HG03575 (cell line): ENCODE measurements around the gene SH3D21.

ENCODE experiments used
- ATAC-seq: cut with Tn5 transposase; IDR thresholded peaks from one replicate; pipeline ENCODE4 v1.9.1; 2021; ENCODE audit not compliant: unreplicated experiment, insufficient number of reproducible peaks, low FRiP score; ENCODE audit errors: extremely low read depth

The SH3D21 gene

GRCh38 chr1:36306210-36306901 lies at the start of gene SH3D21:
Gene SH3D21, plus strand, starts transcription at chr1:36306368. Its CDS starts 53 bp downstream, at chr1:36306421.
- no peak for ATAC-seq

DNA sequence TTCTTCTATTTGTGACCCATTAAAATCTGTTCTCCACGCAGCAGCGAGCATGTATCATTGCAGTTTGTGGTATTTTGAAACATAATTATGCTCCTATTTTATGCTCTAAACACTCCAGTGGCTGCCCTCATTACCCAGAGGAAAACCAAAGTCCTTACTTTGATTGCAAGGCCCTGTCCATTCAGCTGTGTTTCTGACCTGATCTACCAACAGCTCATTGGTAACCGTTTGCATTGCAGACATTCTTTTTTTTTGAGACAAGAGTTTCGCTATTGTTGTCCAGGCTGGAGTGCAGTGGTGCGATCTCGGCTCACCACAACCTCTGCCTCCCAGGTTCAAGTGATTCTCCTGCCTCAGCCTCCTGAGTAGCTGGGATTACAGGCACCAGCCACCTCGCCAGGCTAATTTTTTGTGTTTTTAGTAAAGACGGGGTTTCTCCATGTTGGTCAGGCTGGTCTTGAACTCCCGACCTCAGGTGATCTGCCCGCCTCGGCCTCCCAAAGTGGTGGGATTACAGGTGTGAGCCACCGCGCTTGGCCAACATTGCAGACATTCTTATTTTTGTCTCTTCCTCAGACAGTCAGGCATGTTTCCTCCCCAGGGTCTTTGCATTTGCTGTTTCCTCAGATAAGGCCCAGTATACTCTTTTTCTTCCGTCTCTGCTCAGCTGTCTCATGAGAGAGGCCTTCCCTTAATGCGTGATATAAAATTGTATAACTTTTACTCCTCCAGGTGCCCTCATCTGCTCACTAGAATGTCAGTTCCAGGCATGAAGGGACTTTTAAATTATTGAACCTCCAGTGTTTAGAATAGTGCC lies 49.4 kb upstream of the SH3D21 start:
- no peak for ATAC-seq

GRCh38 chr1:36257375-36257767 lies 48.8 kb upstream of the SH3D21 start:
- no peak for ATAC-seq

- no peak for ATAC-seq
These were observed 47.2 kb upstream of the SH3D21 start for GRCh38 chr1:36258960-36259344.

DNA sequence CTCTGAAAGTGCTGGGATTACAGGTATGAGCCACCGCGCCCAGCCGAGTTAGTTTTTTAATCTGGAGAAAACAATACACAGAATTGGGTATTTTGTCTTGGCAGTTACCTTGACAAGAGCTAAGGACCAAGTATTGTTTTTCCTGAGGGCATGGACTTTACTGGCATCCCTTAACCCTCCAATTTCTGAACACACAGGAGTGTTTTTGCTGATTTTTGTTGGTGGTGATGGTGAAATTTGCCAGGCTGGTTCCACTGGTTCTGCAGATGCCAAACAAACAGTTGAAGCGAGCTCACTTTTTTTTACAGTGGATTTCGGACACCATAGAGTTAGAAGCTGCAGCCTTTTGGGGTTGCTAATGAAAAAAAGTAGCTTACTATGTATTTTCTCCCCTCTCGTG lies 37.2 kb upstream of the SH3D21 start:
- ATAC-seq: no peak

DNA sequence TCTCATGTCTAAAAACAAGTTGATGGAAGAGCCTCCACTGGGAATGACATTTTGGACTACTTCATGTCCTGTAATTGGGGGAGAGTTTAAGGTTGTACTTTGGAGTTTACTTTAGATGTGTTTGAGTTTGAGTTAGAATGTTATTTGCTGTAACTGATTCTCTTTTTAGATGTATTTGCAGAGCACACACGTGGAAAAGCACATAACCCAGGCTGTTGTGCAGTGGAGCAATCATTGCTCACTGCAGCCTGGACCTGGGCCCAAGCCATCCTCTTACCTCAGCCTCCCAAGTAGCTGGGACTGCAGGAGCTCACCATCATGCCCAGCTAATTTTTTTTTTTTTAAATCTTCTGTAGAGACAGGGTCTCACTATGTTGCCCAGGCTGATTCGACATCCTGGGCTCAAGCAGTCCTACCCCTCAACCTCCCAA lies 36.7 kb upstream of the SH3D21 start:
- ATAC-seq: no peak

DNA sequence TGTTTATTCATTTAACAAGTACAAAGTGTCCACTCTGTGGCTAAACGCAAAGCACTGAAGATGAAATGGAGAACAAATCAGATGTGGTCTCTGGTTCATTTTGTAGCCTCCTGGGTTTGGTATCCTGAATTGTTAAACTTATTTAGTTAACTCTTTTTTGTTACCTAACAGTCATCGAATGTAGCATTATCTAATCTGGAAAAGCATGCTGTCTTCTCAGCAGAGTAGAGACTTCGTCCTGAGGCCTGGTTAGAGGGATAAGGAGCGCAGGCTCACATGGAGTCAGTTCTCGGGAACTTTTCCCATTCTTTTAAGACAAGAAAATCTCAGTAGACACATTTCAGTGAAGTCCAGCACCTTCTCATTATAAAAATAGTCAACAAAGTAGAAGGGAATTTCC lies 33.1 kb upstream of the SH3D21 start:
- no peak for ATAC-seq

DNA sequence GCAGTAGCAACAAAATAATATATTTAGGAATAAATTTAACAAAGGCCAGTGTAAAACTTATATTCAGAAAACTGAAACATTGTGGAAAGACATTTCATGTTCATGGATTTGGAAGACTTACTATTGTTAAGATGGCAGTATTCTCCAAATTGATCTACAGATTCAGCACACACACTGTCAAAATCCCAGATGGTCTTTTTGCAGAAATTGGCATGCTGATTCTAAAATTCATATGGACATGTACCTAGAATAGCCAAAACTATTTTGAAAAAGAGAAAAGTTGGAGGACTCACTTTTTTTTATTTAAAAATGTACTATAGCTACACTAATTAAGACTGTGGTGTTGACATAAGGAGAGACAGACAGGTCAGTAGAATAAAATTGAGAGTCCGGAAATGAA lies 32.0 kb upstream of the SH3D21 start:
- ATAC-seq: no peak

DNA sequence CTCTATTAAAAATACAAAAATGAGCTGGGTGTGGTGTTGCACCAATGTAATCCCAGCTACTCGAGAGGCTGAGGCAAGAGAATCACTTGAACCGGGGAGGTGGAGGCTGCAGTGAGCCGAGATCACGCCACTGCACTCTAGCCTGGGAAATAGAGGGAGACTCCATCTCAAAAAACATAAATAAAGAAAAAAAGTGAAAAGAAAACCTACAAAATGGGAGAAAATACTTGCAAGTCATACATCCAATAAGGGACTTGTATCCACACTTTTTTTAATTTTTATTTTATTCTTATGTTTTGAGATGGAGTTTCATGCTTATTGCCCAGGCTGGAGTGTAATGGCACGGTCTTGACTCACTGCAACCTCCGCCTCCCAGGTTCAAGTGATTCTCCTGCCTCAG lies 29.5 kb upstream of the SH3D21 start:
- ATAC-seq: no peak

DNA sequence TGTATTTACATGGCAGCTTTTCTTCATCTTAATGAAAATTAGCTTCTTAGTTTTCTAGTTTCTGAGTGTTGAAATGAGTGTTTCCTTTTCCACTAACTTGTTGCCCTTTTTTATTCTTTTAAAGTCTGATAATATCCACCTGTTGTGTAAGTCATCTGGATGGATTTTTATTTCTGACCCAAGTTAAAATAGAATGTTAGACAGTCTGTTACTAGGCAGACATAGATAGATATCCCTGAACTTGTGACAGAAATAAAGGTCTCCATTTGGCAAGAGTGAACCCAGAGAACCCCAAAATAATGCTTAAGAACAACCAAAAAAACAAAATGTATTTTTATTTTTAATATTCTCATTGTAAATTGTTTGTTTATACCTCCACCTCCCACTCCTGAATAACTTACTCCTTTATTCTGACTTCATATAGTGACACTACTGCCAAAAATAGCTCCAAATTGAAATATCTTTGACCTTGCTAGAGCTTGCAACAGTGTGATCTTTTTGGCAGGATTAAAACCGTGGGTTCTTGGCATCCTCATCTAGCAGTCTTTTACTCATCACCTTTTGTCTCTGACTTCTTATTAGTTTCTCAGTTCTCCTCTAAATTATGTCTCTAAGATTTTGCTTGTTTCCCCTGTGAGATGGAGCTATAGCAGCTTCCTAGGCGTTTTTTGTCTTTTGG lies 26.9 kb upstream of the SH3D21 start:
- no peak for ATAC-seq

DNA sequence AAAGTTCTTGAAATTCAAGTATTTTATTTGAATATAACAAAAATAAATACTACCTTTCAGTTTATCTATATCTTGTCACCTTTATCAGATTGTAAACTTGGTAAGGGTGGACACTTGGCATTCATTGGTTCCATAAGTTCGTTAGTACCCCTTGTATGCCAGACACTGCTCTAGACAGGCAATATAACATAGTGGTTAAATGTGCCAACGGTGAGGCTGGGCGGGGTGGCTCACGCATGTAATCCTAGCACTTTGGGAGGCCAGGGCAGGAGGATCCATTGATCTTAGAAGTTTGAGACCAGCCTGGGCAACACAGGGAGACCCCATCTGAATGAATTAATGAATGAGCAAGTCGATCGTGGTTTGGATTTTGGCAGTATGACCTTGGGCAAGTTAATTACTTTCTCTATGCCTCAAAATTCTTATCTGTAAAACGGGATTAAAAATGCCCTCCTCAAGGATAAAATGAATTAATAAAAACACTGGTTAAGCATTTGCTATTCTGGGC lies 26.3 kb upstream of the SH3D21 start:
- ATAC-seq: no peak

DNA sequence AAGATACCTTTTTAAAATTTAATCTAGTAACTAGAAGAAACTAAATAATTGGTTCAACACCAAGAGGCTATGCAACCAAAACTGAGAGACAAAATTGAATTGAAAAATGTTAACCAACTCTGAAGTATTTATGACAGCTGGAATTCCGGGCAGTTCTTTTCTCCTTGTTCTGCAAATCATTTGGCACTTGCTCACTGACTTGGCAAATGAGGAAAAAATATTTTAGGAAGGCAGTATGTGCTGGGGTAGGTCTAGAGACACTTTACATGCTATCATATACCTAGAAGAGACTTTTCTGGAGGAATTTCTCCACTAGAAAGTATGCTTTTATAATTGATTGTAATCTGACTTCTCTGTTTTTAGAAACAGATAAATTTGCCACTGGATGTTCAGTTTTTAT lies 22.1 kb upstream of the SH3D21 start:
- ATAC-seq: no peak

DNA sequence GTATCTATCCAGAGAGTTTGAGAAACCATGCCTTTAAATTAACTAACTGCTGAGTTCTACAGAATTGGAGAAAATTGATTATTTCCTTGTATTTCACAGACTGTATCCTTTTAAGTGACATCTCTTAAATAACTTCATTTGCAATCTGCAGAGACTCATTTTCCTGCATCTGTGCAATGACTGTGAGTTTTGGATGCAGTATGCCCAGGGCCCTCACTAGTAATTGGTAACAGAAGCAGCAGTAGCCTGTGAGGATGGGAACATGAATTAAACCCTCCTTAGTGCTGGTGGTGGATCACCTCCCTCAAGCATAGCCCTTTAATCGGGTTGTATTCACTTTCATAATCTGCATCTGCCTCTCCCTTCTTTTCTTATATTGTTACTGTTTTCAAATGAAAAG lies 21.7 kb upstream of the SH3D21 start:
- no peak for ATAC-seq

DNA sequence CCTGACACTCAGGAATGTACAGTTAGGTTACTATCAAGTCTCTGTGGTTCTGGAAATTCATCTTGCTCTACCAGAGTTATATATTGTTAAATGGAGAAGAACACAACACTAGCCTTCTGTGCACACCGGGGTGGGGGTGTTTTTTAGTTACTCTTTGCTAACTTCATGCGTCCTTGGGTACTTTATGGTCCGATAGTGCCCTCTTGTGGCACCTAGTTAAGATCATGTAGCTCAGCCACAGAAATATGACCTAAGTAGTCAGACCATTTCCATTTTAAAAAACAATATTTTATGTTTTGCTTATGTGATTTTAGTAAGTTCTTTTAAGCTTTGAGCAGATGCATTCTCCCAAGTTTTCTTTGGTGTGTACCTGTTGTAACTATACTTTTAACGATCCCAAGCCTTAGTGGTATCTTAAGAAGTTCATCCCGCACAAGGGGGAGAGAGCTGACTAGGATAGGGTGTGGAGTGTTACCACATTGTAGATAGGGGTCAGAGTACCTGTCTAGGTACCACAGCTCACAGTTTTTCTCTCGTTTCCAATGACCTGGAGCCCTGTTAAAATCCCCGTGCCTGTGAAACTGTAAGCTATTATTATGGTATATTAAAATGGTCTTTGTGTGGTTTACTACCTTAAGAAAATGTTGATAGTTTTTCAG lies 20.6 kb upstream of the SH3D21 start:
- ATAC-seq: no peak

- no peak for ATAC-seq
These were observed 19.4 kb upstream of the SH3D21 start for GRCh38 chr1:36286802-36287201.

- ATAC-seq: no peak
These were observed 18.6 kb upstream of the SH3D21 start for GRCh38 chr1:36287595-36287994.

DNA sequence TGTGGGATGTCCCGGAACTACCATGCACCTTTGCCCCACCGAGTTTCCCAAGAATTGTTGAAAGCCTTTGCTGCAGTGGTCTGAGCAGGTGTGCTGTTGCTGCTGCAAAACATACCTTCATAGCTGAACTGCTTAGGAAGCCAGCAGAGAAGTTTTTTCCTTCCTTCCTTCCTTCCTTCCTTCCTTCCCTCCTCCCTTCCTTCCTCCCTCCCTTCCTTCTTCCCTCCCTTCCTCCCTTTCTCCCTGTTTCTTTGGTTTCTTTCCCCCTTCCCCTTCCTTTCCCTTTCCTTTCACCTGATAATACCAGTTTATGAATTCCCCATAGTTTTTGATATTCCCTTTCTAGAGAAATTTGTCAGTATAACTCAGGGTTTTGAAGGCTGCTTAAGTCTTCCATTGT lies 10.8 kb upstream of the SH3D21 start:
- ATAC-seq: no peak

- ATAC-seq: no peak
These were observed 9.1 kb upstream of the SH3D21 start for GRCh38 chr1:36297062-36297461.

GRCh38 chr1:36298640-36299039 lies 7.5 kb upstream of the SH3D21 start:
- ATAC-seq: no peak
